Measurements from ENCODE around the gene FHAD1. TPM values are rescaled to one million over a fixed set of nuclear protein-coding genes. Genes with fewer than 3 reads are reported as not detected.

FHAD1 gene
- total and polyA plus RNA-seq, 2 of the 13 experiments (the other 11 are each of a cell fraction or from before 2014, with no cell fraction given), result not detected

GRCh38 chr1:15206418-15207030, 40.5 kb upstream of the FHAD1 start:
- Histone ChIP-seq H3K4me1 (ENCODE audit: insufficient read depth, low read length) (peaks cover 55% of the 10 kb centered on the region), H3K4me2 (ENCODE audit: low read depth, low read length) (peak overlapping the region; percentile 42), H3K4me3 (replicated peaks in 1 of 3; ENCODE audit: insufficient read depth in 1 of 3, low read depth in 2 of 3, low read length in 3 of 3) (no peak overlapping the region; a peak in 1 of 6 replicates), H3K36me3 (replicated peaks in 1 of 2; ENCODE audit: control insufficient read depth in 1 of 2, insufficient read depth in 2 of 2, low read length in 2 of 2) (peaks cover 1 to 14% of the 10 kb centered on the region in 2 experiments), H3K79me2 (ENCODE audit: insufficient read depth, low read length) (peaks cover 17% of the 10 kb centered on the region), H4K20me1 (ENCODE audit: insufficient read depth, low read length) (peaks cover 14% of the 10 kb centered on the region), H2AFZ (ENCODE audit: low read length) (no peak overlapping the region), H3K27ac (ENCODE audit: extremely low read length, insufficient read depth, low read length) (peak overlapping the region; percentile 41), H3K27me3 (ENCODE audit: control insufficient read depth in 1 of 2, insufficient read depth in 2 of 2, low read length in 2 of 2) (no peaks in the 10 kb centered on the region), H3K9ac (ENCODE audit: insufficient read depth, low read depth, low read length) (peak overlapping the region; percentile 19; the same call in 1 of the 2 replicates), H3K9me3 (ENCODE audit: low read length) (no peaks in the 10 kb centered on the region)
- 55% methylated on average over 6 of the region's 8 CpGs for WGBS (ENCODE audit: low lambda C conversion rate)
- intact Hi-C loops (cut with micrococcal nuclease; ENCODE audit: unreplicated experiment) (loop anchor here (2.0 kb wide), 2 partner anchors 66 to 96 kb away; no protein-coding TSS in a partner anchor), in situ Hi-C loops (cut with HindIII; ENCODE audit: extremely low pct_ligation_motif_present, low pct_unique_long_range_greater_than_20kb) (no loop called here)
- ChIA-PET CTCF (ENCODE audit: low intra/inter-chr PET ratio, low total read pairs) (no interaction called here), POLR2A (interaction anchor here (1.6 to 1.7 kb wide), 2 partner anchors 25 to 53 kb away, joined by 3 to 8 read pairs; partner anchors contain the start of gene TMEM51)
- DNase-seq (ENCODE audit: low spot score) (peak; percentile 88), ATAC-seq (peak; percentile 91), FAIRE-seq (peak; percentile 87)
- BruUV-seq (replicated peaks), result no TSS peak
- TF ChIP-seq ZNF614 (CRISPR knock-in tag; IDR thresholded peaks at IDR 0.05; ENCODE audit: borderline replicate concordance) (no peak), ZNF138 (CRISPR knock-in tag; IDR thresholded peaks at IDR 0.05; ENCODE audit: low read depth) (no peak), ZNF280B (CRISPR knock-in tag; IDR thresholded peaks at IDR 0.05; ENCODE audit: borderline replicate concordance) (no peak), IRF1 (CRISPR knock-in tag; IDR thresholded peaks at IDR 0.05; ENCODE audit: low read depth) (no peak), SATB2 (CRISPR knock-in tag; IDR thresholded peaks at IDR 0.05) (no peak), SRSF9 (IDR thresholded peaks at IDR 0.05; ENCODE audit: borderline replicate concordance, insufficient read depth, low read depth, low read length, poor library complexity, severe bottlenecking) (no peak), ZBTB4 (CRISPR knock-in tag; IDR thresholded peaks at IDR 0.05; ENCODE audit: borderline replicate concordance) (no peak), MTA3 (CRISPR knock-in tag; IDR thresholded peaks at IDR 0.05) (no peak), ZNF17 (CRISPR knock-in tag; IDR thresholded peaks at IDR 0.05) (no peak), ZFP36 (IDR thresholded peaks at IDR 0.05; ENCODE audit: borderline replicate concordance, low read depth, low read length, partially characterized antibody) (no peak), ZSCAN31 (CRISPR knock-in tag; IDR thresholded peaks at IDR 0.05; ENCODE audit: low read depth) (no peak), SNRNP70 (IDR thresholded peaks at IDR 0.05; ENCODE audit: low read depth, low read length) (no peak), ZFP36L2 (CRISPR knock-in tag; IDR thresholded peaks at IDR 0.05) (no peak), ZBTB25 (CRISPR knock-in tag; IDR thresholded peaks at IDR 0.05) (no peak), GPBP1L1 (CRISPR knock-in tag; IDR thresholded peaks at IDR 0.05) (no peak)

Measured in HepG2 (cell line).